Upper lobe of left lung (tissue), 4 donors: ENCODE measurements around the gene TMEM87A.

Experiments
- CTCF ChIP-seq, 6 experiments: fragments of 450-650 bp in 4 of 6; fragments of 200-600 bp in 2 of 6; sonication (generic) in 2 of 6; IDR thresholded peaks; one replicate each; pipeline ENCODE4 v1.5.1; 2016 to 2019; ENCODE audit warnings: antibody characterized with exemption in 6 of 6
- POLR2A ChIP-seq, 4 donors: fragments of 450-650 bp; IDR thresholded peaks; one replicate each; pipeline ENCODE4 v1.5.1; 2016 to 2017; ENCODE audit warnings: antibody characterized with exemption in 4 of 4, mild to moderate bottlenecking in 2 of 4

GRCh38 chr15:42272939-42273899 is at the start of gene TMEM87A, which contains the start of gene GANC:
- peak in 2 of 6 experiments; percentile 7 to 16 for TF ChIP-seq CTCF (IDR thresholded peaks at IDR 0.05)
- peak; percentile 29 to 96 (median 72) for TF ChIP-seq POLR2A (IDR thresholded peaks at IDR 0.05)
